ENCODE results near the gene SLC5A7.

SLC5A7 gene

DNA sequence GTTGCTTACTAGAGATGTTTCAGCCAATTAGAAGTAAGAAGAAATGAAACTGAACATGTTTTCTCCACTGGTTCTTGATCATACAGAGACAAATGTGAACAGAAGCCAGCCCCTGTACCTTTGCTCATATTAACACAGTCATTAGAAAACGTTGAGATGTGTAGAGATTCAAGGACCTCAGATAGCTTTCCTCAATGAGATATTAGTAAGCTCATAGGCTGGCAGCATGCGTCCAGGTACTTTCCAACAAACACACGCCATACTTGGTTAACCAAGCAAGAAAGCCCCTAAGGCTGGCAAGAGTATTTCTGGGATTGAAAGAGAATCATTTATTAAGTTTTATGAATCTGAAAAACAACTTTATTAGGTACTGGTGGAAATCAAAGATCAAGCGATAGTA lies 37.5 kb downstream of the SLC5A7 start:
- H3K4me3 ChIP-seq (ENCODE audit: low read depth, low read length) = no peak overlapping the region
- in situ Hi-C loops (cut with HindIII; ENCODE audit: low sequenced_read_pairs) = no loop called here
- TF ChIP-seq CTCF (IDR thresholded peaks at IDR 0.05; ENCODE audit: low read depth, low read length, missing control alignments) = no peak
- no peak for DNase-seq (ENCODE audit: low read depth)

DNA sequence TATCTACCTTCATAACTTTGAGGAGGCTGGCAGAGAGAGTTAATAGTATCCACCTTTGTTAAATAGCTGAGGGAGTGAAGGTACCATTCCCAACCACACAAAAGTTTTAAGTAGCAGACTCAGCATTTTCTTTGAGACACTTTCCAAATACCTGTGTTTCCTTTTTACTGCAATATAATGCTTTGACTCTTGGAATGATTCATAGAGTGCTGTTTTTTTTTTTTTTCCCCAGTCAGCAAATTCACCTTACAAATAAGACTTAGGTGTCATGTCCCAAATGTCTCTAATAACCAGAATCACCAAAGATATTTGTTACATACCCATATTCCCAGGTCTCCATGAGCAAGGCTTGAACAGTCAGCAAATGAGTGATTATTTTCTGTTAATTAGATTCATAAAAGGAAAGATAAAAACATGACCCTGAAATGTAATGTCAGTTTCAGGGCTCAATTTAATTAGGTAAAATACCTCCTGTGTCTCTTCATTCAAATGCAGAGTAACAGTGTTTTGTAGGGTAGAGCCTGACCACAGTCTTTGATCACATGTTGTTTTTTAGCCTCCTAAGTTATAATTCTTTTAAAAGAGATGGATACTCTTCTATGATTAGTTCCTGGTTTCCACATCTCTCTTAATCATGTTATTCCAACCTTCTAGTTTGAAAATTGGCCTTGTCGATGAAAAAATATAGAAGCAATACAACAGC lies 39.9 kb downstream of the SLC5A7 start:
- TF ChIP-seq CTCF (IDR thresholded peaks at IDR 0.05; ENCODE audit: low read depth, low read length, missing control alignments) = no peak
- in situ Hi-C loops (cut with HindIII; ENCODE audit: low sequenced_read_pairs) = no loop called here
- no peak for DNase-seq (ENCODE audit: low read depth)
- H3K4me3 ChIP-seq (ENCODE audit: low read depth, low read length) = no peak overlapping the region

DNA sequence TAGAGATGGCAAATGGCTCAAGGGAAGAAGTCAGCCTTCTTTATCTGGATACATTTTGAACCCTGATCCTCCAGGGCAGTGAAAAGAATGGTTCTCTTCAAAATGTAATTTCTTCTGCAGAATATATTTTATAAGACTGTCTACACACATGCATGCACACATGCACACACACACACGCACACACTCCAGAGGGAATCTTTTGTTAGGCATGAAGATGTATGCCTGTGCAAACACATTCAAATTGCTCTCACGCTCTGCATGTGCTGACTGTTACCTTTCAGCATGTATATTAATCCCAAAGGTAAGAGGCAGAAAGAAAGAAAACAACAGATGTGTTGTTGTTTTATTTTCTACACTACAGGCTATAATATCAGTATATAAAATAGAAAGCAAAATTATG lies 43.2 kb downstream of the SLC5A7 start:
- no peak for DNase-seq (ENCODE audit: low read depth)

DNA sequence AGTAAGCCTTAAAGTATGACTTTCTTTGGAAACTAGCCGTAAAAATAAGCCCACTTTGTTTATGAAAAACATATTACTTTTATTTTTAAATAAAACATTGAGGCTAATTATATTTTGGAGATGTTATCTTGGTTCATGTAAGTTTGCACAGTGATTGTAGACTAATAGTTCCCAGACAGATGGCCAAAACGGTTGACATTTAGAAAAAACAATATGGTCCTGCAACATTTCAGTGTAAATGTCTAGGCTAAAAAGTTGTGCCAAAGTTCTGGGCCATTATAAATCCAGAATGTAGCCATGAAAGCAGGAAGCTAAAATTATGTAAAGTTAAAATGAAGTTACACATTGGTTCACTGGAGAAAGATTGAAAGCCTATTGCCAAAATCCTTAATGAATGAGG lies 43.6 kb downstream of the SLC5A7 start:
- DNase-seq (ENCODE audit: low read depth) = no peak
- TF ChIP-seq CTCF (IDR thresholded peaks at IDR 0.05; ENCODE audit: low read depth, low read length, missing control alignments) = no peak
- no peak overlapping the region for H3K4me3 ChIP-seq (ENCODE audit: low read depth, low read length)
- in situ Hi-C loops (cut with HindIII; ENCODE audit: low sequenced_read_pairs) = no loop called here

More for the DNA sequence above, 43.2 kb downstream of the SLC5A7 start:
- H3K4me3 ChIP-seq (ENCODE audit: low read depth, low read length) = no peak overlapping the region
- in situ Hi-C loops (cut with HindIII; ENCODE audit: low sequenced_read_pairs) = no loop called here
- TF ChIP-seq CTCF (IDR thresholded peaks at IDR 0.05; ENCODE audit: low read depth, low read length, missing control alignments) = no peak

- in situ Hi-C loops (cut with HindIII; ENCODE audit: low sequenced_read_pairs) = no loop called here
- no peak for TF ChIP-seq CTCF (IDR thresholded peaks at IDR 0.05; ENCODE audit: low read depth, low read length, missing control alignments)
- no peak overlapping the region for H3K4me3 ChIP-seq (ENCODE audit: low read depth, low read length)
- no peak for DNase-seq (ENCODE audit: low read depth)
Observed at GRCh38 chr2:108031471-108031941, 45.2 kb downstream of the SLC5A7 start.

DNA sequence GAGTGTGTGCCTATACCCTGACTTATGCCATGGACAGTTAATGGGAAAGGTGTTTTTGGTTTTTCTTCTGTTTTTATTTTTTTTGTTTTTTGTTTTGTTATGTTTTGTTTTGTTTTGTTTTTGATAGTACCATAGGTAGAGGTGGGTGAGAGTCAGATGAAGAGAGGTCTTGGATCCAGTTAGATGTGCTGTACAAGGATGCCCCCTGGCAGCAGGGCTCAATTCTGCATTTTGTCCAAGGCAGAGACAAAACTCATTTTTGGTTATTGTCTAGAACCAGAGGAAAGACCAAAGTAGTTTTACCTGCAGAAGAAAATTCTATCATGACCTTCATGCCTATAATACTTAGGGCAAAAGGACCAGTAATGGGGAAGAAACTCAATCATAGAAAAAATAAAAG lies 48.5 kb downstream of the SLC5A7 start:
- H3K4me3 ChIP-seq (ENCODE audit: low read depth, low read length) = no peak overlapping the region
- DNase-seq (ENCODE audit: low read depth) = no peak
- in situ Hi-C loops (cut with HindIII; ENCODE audit: low sequenced_read_pairs) = no loop called here
- TF ChIP-seq CTCF (IDR thresholded peaks at IDR 0.05; ENCODE audit: low read depth, low read length, missing control alignments) = no peak
